ENCODE data around the gene GRK6. TPM values are rescaled to one million over a fixed set of nuclear protein-coding genes. Genes with fewer than 3 reads are reported as not detected.

The GRK6 gene
- total RNA-seq, 4 donors from 2014 or later = 29.1 to 62.2 (median 37.1) TPM

- peaks cover 32% of the 10 kb centered on the region for H3K4me1 ChIP-seq
- no peak for TF ChIP-seq POLR2A (IDR thresholded peaks at IDR 0.05)
- no peak for TF ChIP-seq CTCF (IDR thresholded peaks at IDR 0.05)
- TF ChIP-seq EP300 (IDR thresholded peaks at IDR 0.05) = no peak
- no peak for TF ChIP-seq POLR2AphosphoS5 (IDR thresholded peaks at IDR 0.05)
- no peaks in the 10 kb centered on the region for H3K9me3 ChIP-seq
- DNase-seq (ENCODE audit: low spot score in 2 of 2) = no peak
- no peaks in the 10 kb centered on the region for H3K36me3 ChIP-seq
- H3K4me3 ChIP-seq = no peak overlapping the region
- H3K27me3 ChIP-seq = no peaks in the 10 kb centered on the region
- 55% methylated on average over 7 of the region's 10 CpGs for WGBS
- H3K27ac ChIP-seq = peak overlapping the region; percentile 80
Observed at GRCh38 chr5:177388521-177389052, 37.9 kb upstream of the GRK6 start.

- peak in 1 of 2 donors; percentile 75 for DNase-seq (ENCODE audit: low spot score in 2 of 2)
- WGBS = 16% methylated on average over 15 of the region's 21 CpGs
- H3K4me1 ChIP-seq = peaks cover 32% of the 10 kb centered on the region
- H3K9me3 ChIP-seq = no peaks in the 10 kb centered on the region
- TF ChIP-seq EP300 (IDR thresholded peaks at IDR 0.05) = no peak
- no peak for TF ChIP-seq POLR2AphosphoS5 (IDR thresholded peaks at IDR 0.05)
- no peak for TF ChIP-seq CTCF (IDR thresholded peaks at IDR 0.05)
- no peak for TF ChIP-seq POLR2A (IDR thresholded peaks at IDR 0.05)
- peak overlapping the region; percentile 80 for H3K27ac ChIP-seq
- no peaks in the 10 kb centered on the region for H3K27me3 ChIP-seq
- H3K36me3 ChIP-seq = no peaks in the 10 kb centered on the region
- H3K4me3 ChIP-seq = peak overlapping the region; percentile 8
Observed at GRCh38 chr5:177389241-177390169, 37.0 kb upstream of the GRK6 start.

- TF ChIP-seq POLR2AphosphoS5 (IDR thresholded peaks at IDR 0.05) = no peak
- TF ChIP-seq EP300 (IDR thresholded peaks at IDR 0.05) = no peak
- TF ChIP-seq POLR2A (IDR thresholded peaks at IDR 0.05) = no peak
- TF ChIP-seq CTCF (IDR thresholded peaks at IDR 0.05) = peak; percentile 95
- DNase-seq (ENCODE audit: low spot score in 2 of 2) = peak; percentile 89
- H3K27ac ChIP-seq = peak overlapping the region; percentile 80
- H3K27me3 ChIP-seq = no peaks in the 10 kb centered on the region
- peaks cover 32% of the 10 kb centered on the region for H3K4me1 ChIP-seq
- H3K9me3 ChIP-seq = no peaks in the 10 kb centered on the region
- WGBS = 25% methylated on average over 9 of the region's 13 CpGs
- no peaks in the 10 kb centered on the region for H3K36me3 ChIP-seq
- H3K4me3 ChIP-seq = no peak overlapping the region
Observed at GRCh38 chr5:177390363-177391300, 35.8 kb upstream of the GRK6 start.

- 90% methylated on average over 5 of the region's 5 CpGs for WGBS
- H3K27ac ChIP-seq = no peak overlapping the region
- TF ChIP-seq POLR2AphosphoS5 (IDR thresholded peaks at IDR 0.05) (no peak), EP300 (IDR thresholded peaks at IDR 0.05) (no peak), CTCF (IDR thresholded peaks at IDR 0.05) (no peak), POLR2A (IDR thresholded peaks at IDR 0.05) (no peak)
- H3K4me1 ChIP-seq = peaks cover 24% of the 10 kb centered on the region
- no peaks in the 10 kb centered on the region for H3K36me3 ChIP-seq
- peaks cover 12% of the 10 kb centered on the region for H3K27me3 ChIP-seq
- no peaks in the 10 kb centered on the region for H3K9me3 ChIP-seq
- no peak for DNase-seq (ENCODE audit: low spot score in 2 of 2)
- no peak overlapping the region for H3K4me3 ChIP-seq
Observed at GRCh38 chr5:177392765-177393164, 33.7 kb upstream of the GRK6 start.
